NCI-H2029 (cell line): ENCODE data around the gene NOP16.

ENCODE experiments used
- DNase-seq: peaks from one replicate; lab custom pipeline; 2025; lab: John Stamatoyannopoulos, UW

NOP16 gene

GRCh38 chr5:176386491-176386890 is 1.9 kb downstream of the NOP16 start:
- no peak for DNase-seq

- no peak for DNase-seq
Measured at GRCh38 chr5:176384991-176385390, 3.4 kb downstream of the NOP16 start.

DNA sequence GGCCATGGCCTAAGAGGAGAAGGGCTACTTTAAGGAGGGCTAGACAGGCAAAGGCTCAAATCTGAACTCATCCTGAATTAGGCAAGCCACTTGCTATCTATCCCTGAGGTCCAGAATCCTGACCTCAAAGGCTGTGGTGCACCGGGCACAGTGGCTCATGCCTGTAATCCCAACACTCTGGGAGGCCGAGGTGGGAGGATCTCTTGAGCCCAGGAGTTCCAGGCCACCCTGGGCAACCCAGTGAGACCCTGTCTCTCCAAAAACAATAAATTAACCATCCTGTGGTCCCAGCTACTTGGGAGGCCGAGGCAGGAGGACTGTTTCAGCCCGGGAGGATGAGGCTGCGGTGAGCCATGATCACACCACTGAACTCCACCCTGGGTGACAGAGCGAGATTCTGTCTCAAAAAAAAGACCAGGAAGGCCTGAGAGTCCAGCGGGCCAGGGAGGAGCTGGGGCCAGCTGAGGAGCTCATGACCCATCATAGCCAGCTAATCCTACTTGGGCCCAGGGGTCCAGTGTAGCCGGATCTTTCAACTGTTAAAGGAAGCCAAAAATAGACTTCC is 4.0 kb downstream of the NOP16 start:
- no peak for DNase-seq

DNA sequence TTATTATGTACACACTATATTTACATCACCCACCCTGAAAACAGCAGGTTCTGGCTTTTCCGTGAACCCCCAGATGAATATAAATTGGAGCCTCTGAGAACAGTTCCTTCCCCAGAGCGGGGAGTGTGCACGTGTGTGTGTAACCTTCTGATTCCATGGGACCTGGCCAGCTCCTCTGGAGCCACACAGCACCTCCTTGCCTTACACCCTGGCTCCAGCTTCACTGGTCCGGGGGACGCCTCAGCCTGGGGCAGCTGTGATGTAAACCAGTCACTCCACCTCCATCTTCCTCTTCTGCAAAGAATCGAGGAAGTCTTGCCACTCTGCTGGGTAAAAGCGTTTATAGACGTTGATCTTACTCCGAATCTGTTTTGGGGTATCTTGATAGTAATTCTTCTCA is 4.4 kb downstream of the NOP16 start:
- no peak for DNase-seq

GRCh38 chr5:176383248-176383905 is 5.0 kb downstream of the NOP16 start:
- DNase-seq: no peak

DNA sequence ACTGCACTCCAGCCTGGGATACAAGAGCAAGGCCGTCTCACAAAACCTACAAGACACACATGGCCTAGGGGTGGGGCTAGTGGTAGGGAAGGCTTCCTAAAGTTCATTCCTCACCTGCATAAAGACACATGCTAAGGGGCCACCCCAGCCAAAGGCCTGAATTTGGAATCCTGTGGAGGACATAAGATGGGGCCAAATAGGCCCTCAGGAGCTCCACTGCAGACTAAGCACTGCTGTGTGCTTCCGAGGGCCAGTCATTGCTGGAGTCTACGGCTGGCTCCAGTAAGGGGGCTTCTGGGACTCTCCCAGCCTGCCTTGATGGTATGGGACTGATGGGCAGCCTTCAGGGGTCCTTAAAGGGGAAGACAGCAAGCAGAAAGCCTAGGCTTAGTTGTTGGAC is 5.7 kb downstream of the NOP16 start:
- DNase-seq: no peak

GRCh38 chr5:176381979-176382378 is 6.4 kb downstream of the NOP16 start:
- no peak for DNase-seq

DNA sequence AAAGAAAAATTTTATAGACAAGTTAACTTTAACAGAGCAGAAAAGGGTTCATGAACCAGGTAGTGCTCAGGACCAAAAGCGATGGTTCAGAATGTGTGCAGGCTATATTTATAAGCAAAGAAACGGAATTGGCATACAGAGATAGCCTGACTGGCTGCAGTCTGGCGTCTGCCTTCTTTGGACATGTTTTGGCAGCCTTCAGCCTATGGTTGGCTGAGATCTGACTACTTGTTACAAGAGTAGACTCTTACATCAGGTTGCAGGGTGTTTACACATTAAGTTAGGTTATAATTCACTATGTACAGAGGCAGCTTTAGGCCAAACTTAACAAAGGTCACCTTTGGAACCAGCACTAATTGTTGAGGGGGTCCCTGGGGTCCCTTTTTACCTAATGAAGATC is 7.0 kb downstream of the NOP16 start:
- DNase-seq: no peak

DNA sequence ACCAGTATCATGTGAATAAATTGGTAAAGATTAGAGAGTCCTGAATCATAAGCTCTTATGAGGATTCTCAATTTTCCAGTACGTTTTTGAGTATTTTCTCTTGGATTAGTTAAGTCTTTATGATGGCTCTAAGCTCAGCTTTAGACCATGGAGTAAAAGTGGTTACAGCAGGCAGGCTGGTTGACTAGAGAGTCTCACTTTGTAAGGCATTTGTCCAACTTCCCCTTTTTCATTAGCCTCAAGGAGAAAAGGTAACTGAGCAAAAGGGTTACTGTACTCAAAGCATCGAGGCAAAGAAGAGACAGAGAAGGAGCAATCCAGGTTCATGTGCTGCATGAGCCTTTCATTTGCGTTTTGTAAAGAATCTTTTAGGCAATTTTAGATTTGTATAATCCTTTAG is 8.5 kb downstream of the NOP16 start:
- DNase-seq: no peak

- no peak for DNase-seq
Measured at GRCh38 chr5:176373100-176373818, 15.1 kb downstream of the NOP16 start.

- no peak for DNase-seq
Measured at GRCh38 chr5:176371621-176372539, 16.5 kb downstream of the NOP16 start.

DNA sequence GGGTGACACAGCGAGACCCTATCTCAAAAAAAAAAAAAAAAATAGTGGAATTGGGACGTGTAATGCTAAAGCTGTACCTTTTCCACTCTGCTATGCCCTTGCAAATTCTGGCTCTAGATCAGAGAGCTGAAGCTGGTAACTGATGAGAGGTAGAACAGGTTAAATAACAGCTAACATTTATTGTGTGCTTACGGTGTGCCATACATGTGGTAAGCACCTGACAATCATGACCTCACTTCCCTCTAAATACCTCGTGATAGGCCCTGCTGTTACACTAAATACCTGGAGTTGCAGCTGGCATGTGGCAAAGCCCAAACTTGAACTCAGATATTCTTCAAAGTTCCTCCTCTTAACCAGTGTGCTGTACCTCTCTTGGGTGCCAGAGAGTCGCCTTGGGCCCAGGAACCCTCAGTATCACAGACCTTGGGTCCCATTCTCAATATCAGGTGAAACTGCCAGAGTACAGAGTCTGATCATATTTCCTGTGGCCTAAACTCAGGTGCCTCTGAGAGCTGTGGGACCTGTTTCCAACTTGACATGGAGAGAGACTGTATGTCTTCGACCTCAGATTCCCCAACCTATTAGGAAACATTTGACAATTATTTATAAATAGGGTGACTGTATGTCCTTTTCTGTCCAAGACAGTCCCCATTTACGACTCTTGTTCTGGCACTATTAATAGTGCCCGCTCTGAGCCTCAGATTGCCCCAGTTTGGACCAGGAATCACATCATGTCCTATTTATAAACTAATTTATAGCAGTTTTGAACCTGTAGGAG is 18.3 kb downstream of the NOP16 start:
- no peak for DNase-seq

GRCh38 chr5:176368726-176369125 is 19.7 kb downstream of the NOP16 start:
- no peak for DNase-seq

DNA sequence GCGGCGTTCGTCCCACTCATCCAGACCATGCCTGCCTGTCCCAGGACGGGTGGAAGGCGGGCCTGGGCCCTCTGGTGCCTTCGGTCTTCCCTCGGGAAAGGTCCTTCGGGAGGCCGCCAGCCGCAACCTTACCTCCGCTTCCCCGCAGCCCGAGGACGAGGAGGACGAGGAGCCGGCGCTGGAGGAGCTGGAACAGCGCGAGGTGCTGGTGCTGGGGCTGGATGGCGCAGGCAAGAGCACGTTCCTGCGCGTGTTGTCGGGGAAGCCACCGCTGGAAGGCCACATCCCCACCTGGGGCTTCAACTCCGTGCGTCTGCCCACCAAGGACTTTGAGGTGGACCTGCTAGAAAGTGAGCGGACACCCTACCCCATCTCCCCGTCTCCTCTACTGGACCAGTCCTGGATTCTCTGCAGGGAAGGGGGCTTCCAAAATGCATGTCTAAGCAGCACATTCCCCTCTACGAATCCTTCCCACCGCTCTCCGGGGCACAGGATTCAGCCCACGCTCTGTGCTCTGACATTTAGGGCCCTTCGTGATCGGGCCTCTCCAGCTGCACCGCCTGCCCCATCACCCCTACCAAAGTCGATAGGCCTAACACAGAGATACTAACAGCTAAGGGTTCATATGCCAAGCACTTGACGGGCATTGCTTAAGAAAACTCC is 22.0 kb downstream of the NOP16 start:
- no peak for DNase-seq

GRCh38 chr5:176365351-176366231 is 22.8 kb downstream of the NOP16 start, which contains the start of gene ARL10:
Gene ARL10, plus strand, starts transcription at chr5:176365487. Its CDS starts 77 bp downstream, at chr5:176365564.
- no peak for DNase-seq

GRCh38 chr5:176364765-176365350 is 23.5 kb downstream of the NOP16 start:
- DNase-seq: no peak

GRCh38 chr5:176362233-176362490 is 26.2 kb downstream of the NOP16 start:
- DNase-seq: no peak

DNA sequence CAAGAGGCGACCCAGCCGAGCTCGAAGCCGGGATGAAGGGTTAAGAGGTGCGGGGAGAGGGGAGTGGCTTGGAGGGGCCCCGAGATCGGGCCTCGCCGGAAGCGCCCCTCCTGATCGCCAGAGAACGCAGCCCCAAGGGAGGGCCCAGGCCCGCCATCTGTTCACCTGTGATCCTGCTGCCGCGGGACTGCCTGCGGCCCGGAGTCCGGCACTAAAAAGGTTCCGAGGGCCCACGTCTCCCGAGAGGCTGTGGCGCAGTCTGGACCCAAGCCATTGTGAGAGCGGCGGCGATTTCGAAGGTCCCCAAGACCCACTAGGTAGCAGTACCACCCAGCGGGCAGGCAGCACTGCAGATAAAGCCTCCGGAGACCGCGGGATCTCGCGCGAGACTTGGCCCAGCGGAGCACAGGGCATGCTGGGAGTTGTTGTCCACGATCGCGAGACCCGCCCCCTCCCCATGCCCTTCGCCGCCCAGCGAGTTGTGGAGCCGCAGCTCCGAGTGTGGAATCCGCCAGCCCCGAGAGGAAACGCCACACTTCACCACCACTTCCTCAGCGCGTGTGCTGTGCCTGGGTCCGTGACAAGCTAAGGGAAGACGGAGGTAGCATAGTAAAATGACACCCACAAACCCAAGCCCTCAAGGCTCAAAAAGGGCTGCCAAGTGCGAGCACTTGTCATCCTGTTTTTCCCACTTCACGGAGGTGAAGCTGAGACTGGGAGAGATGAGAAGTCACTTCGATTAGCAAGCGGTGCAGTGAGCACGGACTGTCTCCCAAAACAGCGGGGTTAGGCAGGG is 26.8 kb downstream of the NOP16 start, which contains the start of gene KIAA1191:
Gene KIAA1191, minus strand, starts transcription at position 328 of the 796 bp plus-strand sequence. CDS start 2,256 bp downstream, outside the sequence.
- DNase-seq: peak; percentile 85

DNA sequence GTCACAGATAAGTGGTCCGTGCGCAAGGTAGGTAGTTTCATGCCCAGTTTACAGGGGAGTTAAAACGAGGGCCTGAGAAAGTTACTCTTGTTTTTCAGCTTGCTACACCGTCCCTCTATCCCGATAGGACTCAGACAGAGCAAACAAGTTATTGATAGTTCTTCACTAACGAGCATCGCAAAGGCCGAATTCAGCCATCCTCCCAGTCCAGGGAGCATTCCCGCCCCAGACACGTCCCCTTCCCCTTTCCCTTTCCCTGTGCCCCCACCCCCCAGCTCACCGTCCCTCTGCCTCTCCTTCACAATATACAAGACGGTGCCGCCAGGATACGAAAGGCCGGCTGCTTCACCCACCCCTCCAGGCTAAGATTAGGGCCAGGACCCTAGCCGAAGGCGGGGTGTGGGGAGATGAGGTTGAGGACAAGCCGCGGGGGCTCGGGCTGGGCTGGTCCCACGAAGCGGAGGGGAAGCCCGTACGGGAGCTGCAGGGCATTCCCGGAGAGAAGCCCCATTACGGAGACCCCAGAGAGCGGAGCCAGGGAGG is 27.4 kb downstream of the NOP16 start:
- no peak for DNase-seq
